H1 (cell line): ENCODE measurements around the gene CRCP. TPM values are rescaled to one million over a fixed set of nuclear protein-coding genes. Genes with fewer than 3 reads are reported as not detected.

Experiments
- CTCF ChIA-PET: fragments of 300-600 bp; sonication (Branson Sonifier 250); formaldehyde crosslinking; loops from one replicate; lab custom pipeline; 2021; ENCODE audit not compliant: partially characterized antibody; lab: Charles Lee
- POLR2A ChIA-PET: fragments of 300-600 bp; sonication (Branson Sonifier 250); formaldehyde crosslinking; loops from one replicate; lab custom pipeline; 2021; ENCODE audit warnings: inconsistent platforms; ENCODE audit not compliant: partially characterized antibody; lab: Charles Lee
- DNase-seq, 2 experiments: peaks; one replicate each; pipeline versions ENCODE4 v3.0.0 to v3.0.0-alpha.2; 2010 to 2022; ENCODE audit warnings: low spot score in 2 of 2, low read depth in 1 of 2, mixed read lengths in 1 of 2
- FAIRE-seq: peaks from 2 replicates; lab custom pipeline; 2011; peaks lifted over from hg19 to GRCh38; lab: Jason Lieb, UNC
- H2AFZ ChIP-seq: 2 replicates; pipeline ENCODE4 v1.8.1; 2012; ENCODE audit warnings: low read length, inconsistent platforms
- H2AK5ac ChIP-seq: 2 replicates; pipeline ENCODE4 v1.6.1; 2013; ENCODE audit warnings: low read depth, low read length
- H2BK120ac ChIP-seq: replicated peaks from 2 replicates; pipeline ENCODE3; 2013; ENCODE audit warnings: low read depth, low read length, inconsistent platforms
- H2BK12ac ChIP-seq: 2 replicates; pipeline ENCODE4 v1.6.1; 2013; ENCODE audit warnings: low read depth, low read length
- H2BK15ac ChIP-seq: 2 replicates; pipeline ENCODE4 v1.6.1; 2013; ENCODE audit warnings: low read length
- H2BK20ac ChIP-seq: 2 replicates; pipeline ENCODE4 v1.6.1; 2013; ENCODE audit warnings: low read length
- H2BK5ac ChIP-seq: 2 replicates; pipeline ENCODE4 v1.6.1; 2013; ENCODE audit warnings: low read depth, low read length
- H3K14ac ChIP-seq: 2 replicates; pipeline ENCODE4 v1.6.1; 2013; ENCODE audit warnings: inconsistent platforms; ENCODE audit not compliant: insufficient read length
- H3K18ac ChIP-seq: 2 replicates; pipeline ENCODE4 v1.6.1; 2013; ENCODE audit warnings: low read length; ENCODE audit errors: extremely low read depth
- H3K23ac ChIP-seq: 2 replicates; pipeline ENCODE4 v1.6.1; 2013; ENCODE audit warnings: inconsistent platforms; ENCODE audit not compliant: insufficient read length
- H3K23me2 ChIP-seq: 2 replicates; pipeline ENCODE4 v1.6.1; 2013; ENCODE audit warnings: low read depth, low read length
- H3K27ac ChIP-seq: 2 replicates; pipeline ENCODE4 v1.6.1; 2011; ENCODE audit warnings: low read depth, low read length, inconsistent platforms
- H3K27me3 ChIP-seq, 4 experiments: replicated peaks in 1 of 4; 1 replicate in 1 of 4; 2 replicates in 3 of 4; pipeline versions ENCODE4 v1.6.1 to v1.8.1; 2011 to 2013; ENCODE audit warnings: low read length in 3 of 4, mild to moderate bottlenecking in 3 of 4, inconsistent platforms in 2 of 4, mixed read lengths in 2 of 4, moderate library complexity in 1 of 4; ENCODE audit not compliant: control insufficient read depth in 3 of 4, insufficient read depth in 3 of 4; ENCODE audit errors: extremely low read depth in 1 of 4
- H3K36me3 ChIP-seq, 4 experiments: 2 replicates each; pipeline versions ENCODE4 v1.6.1 to v1.8.1; 2011 to 2013; ENCODE audit warnings: mild to moderate bottlenecking in 4 of 4, low read length in 3 of 4, moderate library complexity in 2 of 4, control low read depth in 1 of 4, inconsistent platforms in 1 of 4; ENCODE audit not compliant: insufficient read depth in 4 of 4, control insufficient read depth in 2 of 4
- H3K4ac ChIP-seq: replicated peaks from 2 replicates; pipeline ENCODE3; 2013; ENCODE audit warnings: low read length, low read depth, mixed read lengths, inconsistent platforms; ENCODE audit not compliant: insufficient read length
- H3K4me1 ChIP-seq, 4 experiments: replicated peaks in 1 of 4; 1 replicate in 1 of 4; 2 replicates in 3 of 4; pipeline versions ENCODE4 v1.6.1 to v1.8.1; 2011 to 2013; ENCODE audit warnings: low read length in 3 of 4, inconsistent platforms in 2 of 4, mixed read lengths in 1 of 4; ENCODE audit not compliant: insufficient read depth in 4 of 4, control insufficient read depth in 3 of 4
- H3K4me2 ChIP-seq, 2 experiments: 2 replicates each; pipeline versions ENCODE4 v1.6.1 to v1.8.1; 2011 to 2013; ENCODE audit warnings: low read depth in 2 of 2, low read length in 2 of 2, control low read depth in 1 of 2, inconsistent platforms in 1 of 2, mild to moderate bottlenecking in 1 of 2; ENCODE audit not compliant: insufficient read depth in 1 of 2
- H3K4me3 ChIP-seq, 4 experiments: fragments of 200-600, 300-600 bp in 1 of 4; sonication (generic), shearing (Covaris generic), sonication (Bioruptor Twin) in 1 of 4; 2 replicates each; pipeline versions ENCODE4 v1.5.1 to v1.8.1; 2011 to 2016; ENCODE audit warnings: low read length in 4 of 4, low read depth in 3 of 4, control low read depth in 2 of 4, inconsistent platforms in 2 of 4, mild to moderate bottlenecking in 2 of 4, mixed read lengths in 1 of 4, moderate library complexity in 1 of 4; ENCODE audit not compliant: insufficient read depth in 2 of 4; ENCODE audit errors: extremely low read depth in 1 of 4
- H3K56ac ChIP-seq: replicated peaks from 2 replicates; pipeline ENCODE3; 2013; ENCODE audit warnings: low read depth, mild to moderate bottlenecking, mixed read lengths, low read length, inconsistent platforms; ENCODE audit not compliant: insufficient read length
- H3K79me1 ChIP-seq: 2 replicates; pipeline ENCODE4 v1.6.1; 2013; ENCODE audit warnings: low read depth, low read length, control low read depth
- H3K79me2 ChIP-seq, 2 experiments: 2 replicates each; pipeline versions ENCODE4 v1.6.1 to v1.8.1; 2012 to 2013; ENCODE audit warnings: low read length in 2 of 2, mild to moderate bottlenecking in 2 of 2, inconsistent platforms in 1 of 2; ENCODE audit not compliant: insufficient read depth in 2 of 2, control insufficient read depth in 1 of 2
- H3K9ac ChIP-seq, 4 experiments: replicated peaks in 1 of 4; 1 replicate in 1 of 4; 2 replicates in 3 of 4; pipeline versions ENCODE4 v1.6.1 to v1.8.1; 2011 to 2013; ENCODE audit warnings: low read depth in 3 of 4, low read length in 3 of 4, control low read depth in 2 of 4, mild to moderate bottlenecking in 2 of 4, moderate library complexity in 2 of 4, inconsistent platforms in 1 of 4; ENCODE audit errors: extremely low read depth in 1 of 4
- H3K9me3 ChIP-seq, 2 experiments: 2 replicates each; pipeline versions ENCODE4 v1.6.1 to v1.8.1; 2012 to 2013; ENCODE audit warnings: mild to moderate bottlenecking in 2 of 2, moderate library complexity in 2 of 2, control low read depth in 1 of 2, inconsistent platforms in 1 of 2, low read depth in 1 of 2, low read length in 1 of 2, mixed read lengths in 1 of 2; ENCODE audit not compliant: insufficient read depth in 2 of 2
- H4K20me1 ChIP-seq, 2 experiments: replicated peaks in 1 of 2; 2 replicates each; pipeline versions ENCODE3 to v1.8.1; 2011 to 2013; ENCODE audit warnings: inconsistent platforms in 2 of 2, low read length in 2 of 2, mild to moderate bottlenecking in 1 of 2; ENCODE audit not compliant: insufficient read depth in 2 of 2, control insufficient read depth in 1 of 2
- H4K5ac ChIP-seq: 2 replicates; pipeline ENCODE4 v1.6.1; 2013; ENCODE audit warnings: low read length, low read depth, mixed read lengths, inconsistent platforms; ENCODE audit not compliant: insufficient read length
- H4K8ac ChIP-seq: 2 replicates; pipeline ENCODE4 v1.8.0; 2013; ENCODE audit warnings: mild to moderate bottlenecking, moderate library complexity, low read length, inconsistent platforms; ENCODE audit not compliant: insufficient read depth; ENCODE audit errors: extremely low read depth
- H4K91ac ChIP-seq: replicated peaks from 2 replicates; pipeline ENCODE3; 2013; ENCODE audit warnings: low read length, mixed read lengths, inconsistent platforms; ENCODE audit not compliant: insufficient read length
- BRCA1 ChIP-seq: IDR thresholded peaks from 2 replicates; pipeline ENCODE4 v1.6.1; 2012; ENCODE audit warnings: low read depth, low read length, improper control_type of control experiment
- CEBPB ChIP-seq: IDR thresholded peaks from 2 replicates; pipeline ENCODE4 v1.6.1; 2012; ENCODE audit warnings: low read depth, low read length
- CHD2 ChIP-seq: IDR thresholded peaks from 2 replicates; pipeline ENCODE4 v1.6.1; 2012; ENCODE audit warnings: low read length, improper control_type of control experiment
- NRF1 ChIP-seq: IDR thresholded peaks from 2 replicates; pipeline ENCODE4 v1.6.1; 2011; ENCODE audit warnings: mild to moderate bottlenecking, low read depth, low read length, improper control_type of control experiment
- PHF8 ChIP-seq: fragments of 200-600 bp; sonication (generic); conservative IDR thresholded peaks from 2 replicates; pipeline ENCODE4 v1.7.1; 2012; ENCODE audit warnings: low read depth, mild to moderate bottlenecking, inconsistent platforms, low read length, moderate library complexity
- POLR2AphosphoS5 ChIP-seq: IDR thresholded peaks from 2 replicates; pipeline ENCODE4 v1.6.1; 2011; ENCODE audit warnings: low read depth, low read length
- RXRA ChIP-seq: IDR thresholded peaks from 2 replicates; pipeline ENCODE4 v1.6.1; 2011; ENCODE audit warnings: low read depth, mild to moderate bottlenecking, low read length, moderate library complexity; ENCODE audit not compliant: insufficient read depth
- SIX5 ChIP-seq: IDR thresholded peaks from 2 replicates; pipeline ENCODE4 v1.6.1; 2011; ENCODE audit warnings: mild to moderate bottlenecking, low read depth, low read length
- SP1 ChIP-seq: IDR thresholded peaks from 2 replicates; pipeline ENCODE4 v1.6.1; 2011; ENCODE audit warnings: low read depth, low read length
- WGBS, 2 experiments: shearing (Covaris generic) in 1 of 2; methylation state at CpG; one replicate each; pipeline versions ENCODE4 v1.1.6 to v1.1.7; 2013 to 2015; ENCODE audit warnings: low lambda C conversion rate in 2 of 2, mixed read lengths in 2 of 2, inconsistent platforms in 1 of 2, low coverage in 1 of 2, missing lambda C conversion rate in 1 of 2; ENCODE audit not compliant: insufficient replicate concordance in 2 of 2, insufficient coverage in 1 of 2, insufficient read length in 1 of 2; ENCODE audit errors: extremely low coverage in 1 of 2, missing lambda C conversion rate in 1 of 2; 5-methylcytosine and 5-hydroxymethylcytosine counted together
- polyA plus RNA-seq, 7 experiments: library from polyadenylated mRNA; depleted of rRNA in 3 of 7; stranded (reverse) in 5 of 7; unstranded in 2 of 7; fragments of >200 nt in 5 of 7; fragments of 200-250 nt in 2 of 7; gene quantifications; 1 replicate in 5 of 7; 2 replicates in 1 of 7; 4 replicates in 1 of 7; pipeline versions ENCODE4 v1.2.1 to v1.2.3, GENCODE V29; 2011 to 2013; ENCODE audit warnings: missing spikeins in 2 of 7, mixed read lengths in 2 of 7
- total RNA-seq: library from RNA; stranded (reverse); fragmentation: NEBNext Ultra II Directional; extraction: Animal tissue kit (Norgen Biotek cat#: 25700); gene quantifications from 2 replicates; pipeline ENCODE4 v1.2.1, GENCODE V29; 2021
- TF ChIP-seq, protein P1 (sequence below): IDR thresholded peaks from 2 replicates; pipeline ENCODE4 v1.6.1; 2011; ENCODE audit warnings: low read length, improper control_type of control experiment

Gene CRCP
- total and polyA plus RNA-seq, 2 of the 8 experiments (the other 6 are each of a cell fraction or from before 2014, with no cell fraction given), result 15.0 to 29.3 TPM

DNA sequence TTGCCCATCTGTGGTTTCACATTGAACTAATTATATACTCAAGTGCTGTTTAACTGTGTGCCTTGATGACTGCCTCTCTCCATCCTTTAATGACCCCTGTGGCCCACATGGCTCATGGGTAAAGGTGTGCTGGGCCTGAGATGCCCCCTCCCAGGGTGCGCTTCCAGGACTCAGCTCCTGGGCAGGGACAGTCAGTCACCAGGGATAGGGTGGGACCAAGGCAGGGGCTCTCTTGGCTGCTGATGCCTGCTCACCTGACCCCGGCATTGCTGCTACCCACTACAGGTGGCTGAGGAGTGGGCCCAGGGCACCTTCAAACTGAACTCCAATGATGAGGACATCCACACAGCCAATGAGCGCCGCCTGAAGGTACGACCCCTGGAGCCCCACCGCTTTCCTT lies 32.6 kb upstream of the CRCP start:
- peaks cover 0 to 7% of the 10 kb centered on the region in 2 experiments for H4K20me1 ChIP-seq
- H3K4ac ChIP-seq, result no peak overlapping the region
- ChIA-PET CTCF (no interaction called here), POLR2A (interaction anchor here (0.8 to 1.3 kb wide), 2 partner anchors 13 to 33 kb away, joined by 3 read pairs; no protein-coding TSS in a partner anchor)
- H3K23ac ChIP-seq, result no peak overlapping the region
- no peak overlapping the region for H3K27ac ChIP-seq
- no peaks in the 10 kb centered on the region for H3K23me2 ChIP-seq
- no peak overlapping the region for H2AK5ac ChIP-seq
- no peak overlapping the region for H3K4me2 ChIP-seq
- WGBS, 2 experiments, result 94% methylated on average over 6 of the region's 6 CpGs; no CpG with 5 or more reads in 1 of the 2 experiments
- DNase-seq, result no peak
- no peak overlapping the region for H3K4me3 ChIP-seq
- FAIRE-seq, result no peak
- no peak overlapping the region for H2BK20ac ChIP-seq
- TF ChIP-seq CHD2 (no peak), NRF1 (no peak), SIX5 (no peak), POLR2AphosphoS5 (no peak), BRCA1 (no peak), PHF8 (no peak), CEBPB (no peak), RXRA (no peak), SP1 (no peak)
- TF ChIP-seq, protein P1, sequence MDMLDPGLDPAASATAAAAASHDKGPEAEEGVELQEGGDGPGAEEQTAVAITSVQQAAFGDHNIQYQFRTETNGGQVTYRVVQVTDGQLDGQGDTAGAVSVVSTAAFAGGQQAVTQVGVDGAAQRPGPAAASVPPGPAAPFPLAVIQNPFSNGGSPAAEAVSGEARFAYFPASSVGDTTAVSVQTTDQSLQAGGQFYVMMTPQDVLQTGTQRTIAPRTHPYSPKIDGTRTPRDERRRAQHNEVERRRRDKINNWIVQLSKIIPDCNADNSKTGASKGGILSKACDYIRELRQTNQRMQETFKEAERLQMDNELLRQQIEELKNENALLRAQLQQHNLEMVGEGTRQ, result no peak
- no peak overlapping the region for H2BK5ac ChIP-seq
- H3K9ac ChIP-seq, result no peak overlapping the region
- H4K5ac ChIP-seq, result no peak overlapping the region
- no peaks in the 10 kb centered on the region for H3K4me1 ChIP-seq
- H2BK12ac ChIP-seq, result no peak overlapping the region
- H4K91ac ChIP-seq, result no peak overlapping the region
- H2BK120ac ChIP-seq, result no peak overlapping the region
- no peak overlapping the region for H3K14ac ChIP-seq
- no peak overlapping the region for H3K18ac ChIP-seq
- no peaks in the 10 kb centered on the region for H3K9me3 ChIP-seq
- H3K79me1 ChIP-seq, result peaks cover 2% of the 10 kb centered on the region; the same call in 1 of the 2 replicates
- H3K36me3 ChIP-seq, result peaks cover 0 to 8% (median 0%) of the 10 kb centered on the region in 4 experiments; a peak in 1 of 8 replicates
- H3K27me3 ChIP-seq, result no peaks in the 10 kb centered on the region
- no peak overlapping the region for H3K56ac ChIP-seq
- no peak overlapping the region for H2AFZ ChIP-seq
- no peaks in the 10 kb centered on the region for H3K79me2 ChIP-seq
- H4K8ac ChIP-seq, result no peak overlapping the region
- no peak overlapping the region for H2BK15ac ChIP-seq
